MM.1S (cell line): ENCODE data around the gene CCDC73.

Experiments used
- CTCF ChIP-seq: fragments of 300-600 bp; sonication (generic); IDR thresholded peaks from 2 replicates; pipeline ENCODE4 v1.5.1; 2016; ENCODE audit warnings: antibody characterized with exemption, low read length, mixed read lengths
- EZH2 ChIP-seq: fragments of 300-600 bp; sonication (generic); optimal IDR thresholded peaks from 2 replicates; pipeline ENCODE3; 2017; ENCODE audit warnings: low read depth, mild to moderate bottlenecking, antibody characterized with exemption, low read length, mixed read lengths

GRCh38 chr11:32610797-32611352 lies 183.6 kb downstream of the CCDC73 start:
- TF ChIP-seq EZH2 (no peak), CTCF (no peak)
